GM18517 (cell line): ENCODE data around the gene FOXD1.
"Not testable (repeated sequence)": the region's sequence is repeated elsewhere in the genome, so short reads cannot be mapped to it uniquely, and the experiment has no call there.

Source experiments
- ATAC-seq: cut with Tn5 transposase; IDR thresholded peaks from one replicate; pipeline ENCODE4 v1.9.1; 2021; ENCODE audit warnings: mild to moderate bottlenecking, moderate library complexity; ENCODE audit not compliant: unreplicated experiment

Gene FOXD1

GRCh38 chr5:73418244-73418691, 30.3 kb downstream of the FOXD1 start:
- no peak for ATAC-seq

- no peak for ATAC-seq
Observed at GRCh38 chr5:73417303-73418034, 31.1 kb downstream of the FOXD1 start.

GRCh38 chr5:73415617-73416016, 33.0 kb downstream of the FOXD1 start:
- no peak for ATAC-seq

GRCh38 chr5:73415171-73415570, 33.4 kb downstream of the FOXD1 start:
- ATAC-seq, result no peak

DNA sequence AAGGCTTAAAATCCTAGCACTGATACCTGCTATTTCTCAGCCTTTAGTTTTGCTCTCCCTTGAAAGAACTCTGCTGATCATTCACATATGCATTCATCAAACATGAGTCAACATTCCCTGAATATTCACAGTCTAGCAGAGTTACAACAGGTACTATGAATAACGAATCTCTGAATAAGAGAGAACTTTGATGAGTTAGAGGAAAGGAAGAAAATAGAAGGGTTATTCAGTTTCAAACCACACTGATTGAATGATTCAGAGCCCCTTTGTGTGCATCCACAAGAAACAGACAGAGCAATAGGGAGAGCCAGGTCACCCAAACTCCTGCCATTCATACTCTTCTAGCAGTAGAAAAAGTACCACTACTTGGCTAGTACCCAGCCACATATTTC, 36.0 kb downstream of the FOXD1 start:
- no peak for ATAC-seq

DNA sequence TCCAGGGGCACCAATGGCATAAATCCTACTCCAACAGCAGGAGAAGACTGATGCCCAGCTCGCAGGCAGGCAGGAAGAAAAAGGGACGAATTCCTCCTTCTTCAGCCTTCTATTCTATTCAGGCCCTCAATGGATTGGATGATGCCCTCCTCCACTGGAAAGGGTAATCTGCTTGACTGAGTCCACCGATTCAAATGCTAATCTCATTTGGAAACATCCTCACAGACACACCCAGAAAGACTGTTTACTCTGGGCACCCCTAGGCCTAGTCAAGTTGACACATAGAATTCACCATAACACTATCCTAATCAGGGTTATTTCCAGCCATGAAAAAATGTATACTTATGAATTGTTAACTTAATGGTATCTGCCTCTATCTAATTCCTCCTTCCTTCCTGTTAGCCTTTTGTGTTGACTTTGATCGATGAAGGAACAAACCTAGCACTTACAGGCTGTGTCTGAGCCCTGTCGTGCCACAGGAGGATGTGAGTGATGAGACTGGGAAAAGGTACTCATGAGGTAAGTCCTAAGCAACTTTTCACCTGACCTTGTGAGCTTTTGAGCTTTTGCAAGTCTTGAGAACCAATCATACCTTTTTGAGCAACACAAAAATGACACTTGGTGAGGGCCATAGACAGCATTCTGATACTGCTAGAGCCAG, 36.5 kb downstream of the FOXD1 start:
- no peak for ATAC-seq

DNA sequence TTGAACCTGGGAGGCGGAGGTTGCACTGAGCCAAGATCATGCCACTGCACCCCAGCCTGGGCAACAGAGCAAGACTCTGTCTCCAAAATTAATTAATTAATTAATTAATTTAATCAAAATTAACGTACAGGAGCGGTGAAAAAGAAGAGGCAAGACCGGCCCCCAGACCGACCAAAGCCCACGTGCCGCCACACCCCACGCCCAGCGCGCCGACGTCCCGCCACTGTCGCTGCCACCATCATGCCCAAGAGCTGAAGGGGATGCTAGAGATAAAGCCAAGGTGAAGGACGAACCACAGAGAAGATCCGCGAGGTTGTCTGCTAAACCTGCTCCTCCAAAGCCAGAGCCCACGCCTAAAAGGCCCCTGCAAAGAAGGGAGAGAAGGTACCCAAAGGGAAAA, 38.6 kb downstream of the FOXD1 start:
- ATAC-seq, result not testable (repeated sequence)

GRCh38 chr5:73405691-73406090, 42.9 kb downstream of the FOXD1 start:
- no peak for ATAC-seq

DNA sequence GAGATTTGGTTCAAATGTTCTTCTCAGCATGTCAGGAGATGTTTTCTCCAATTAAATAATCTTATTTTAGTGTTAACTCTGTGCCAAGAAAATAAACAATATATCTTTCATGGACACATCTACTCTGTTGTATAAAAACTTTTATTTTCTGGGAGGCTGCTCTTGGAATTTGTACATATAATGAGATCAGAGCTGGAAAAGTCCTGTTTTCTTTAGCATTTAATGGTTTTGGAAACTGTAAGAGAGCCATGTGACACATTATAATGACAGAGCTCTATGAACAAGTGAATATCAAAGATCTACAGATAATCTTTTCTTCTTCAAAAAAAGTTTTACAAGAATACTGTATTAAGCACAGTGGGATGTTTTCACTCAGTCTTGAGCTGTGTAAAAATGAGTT, 48.8 kb downstream of the FOXD1 start:
- no peak for ATAC-seq
